ENCODE measurements around the gene FGF21.
"Not testable (repeated sequence)": the region's sequence is repeated elsewhere in the genome, so short reads cannot be mapped to it uniquely, and the experiment has no call there.

Gene FGF21

DNA sequence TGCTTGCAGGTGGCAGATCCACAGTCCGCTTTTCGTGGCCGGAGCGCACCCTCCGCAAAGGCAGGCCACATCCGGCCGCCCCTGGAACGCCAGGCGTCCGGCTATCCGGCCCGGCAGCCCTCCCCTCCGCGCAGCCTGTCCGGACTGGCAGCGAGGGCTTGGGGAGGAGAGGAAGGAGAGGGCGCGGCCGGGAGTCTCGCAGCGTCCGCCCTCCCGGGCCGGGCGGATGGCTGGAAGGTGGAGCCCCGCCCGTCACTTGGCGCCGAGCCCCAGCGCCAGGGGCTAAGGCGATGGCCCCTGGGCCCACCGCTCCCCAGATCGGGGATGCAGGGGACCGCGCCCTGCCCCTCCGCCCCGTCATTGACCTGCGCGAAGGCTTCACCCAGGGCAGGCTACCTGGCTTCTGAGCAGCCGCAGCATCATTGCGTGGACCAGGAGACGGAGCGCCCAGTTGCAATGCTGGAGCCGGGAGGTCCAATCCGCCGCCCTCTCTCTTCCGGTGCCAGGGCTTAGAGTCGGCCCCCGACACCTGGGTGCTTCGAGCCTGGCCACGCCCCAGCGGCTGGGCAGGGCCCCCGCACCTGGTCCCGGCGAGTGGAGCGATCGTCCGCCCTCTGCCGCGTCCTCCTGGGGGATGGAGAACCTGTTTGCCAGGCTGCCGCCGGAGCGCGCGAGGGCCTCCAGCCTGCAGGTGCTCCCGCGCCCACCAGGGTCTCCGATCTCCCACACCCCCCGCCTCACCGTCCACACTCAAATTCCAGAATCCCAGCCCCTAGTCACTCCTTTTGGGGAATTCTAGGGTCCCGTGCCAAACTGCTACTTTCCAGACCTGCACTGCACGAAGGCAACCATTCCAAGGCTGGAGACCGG, 2.6 kb upstream of the FGF21 start, which contains the start of gene FUT1:
Gene FUT1, minus strand, starts transcription at position 146 of the 870 bp plus-strand sequence. CDS start 1,360 bp downstream, outside the sequence.
- DNase-seq = no peak

DNA sequence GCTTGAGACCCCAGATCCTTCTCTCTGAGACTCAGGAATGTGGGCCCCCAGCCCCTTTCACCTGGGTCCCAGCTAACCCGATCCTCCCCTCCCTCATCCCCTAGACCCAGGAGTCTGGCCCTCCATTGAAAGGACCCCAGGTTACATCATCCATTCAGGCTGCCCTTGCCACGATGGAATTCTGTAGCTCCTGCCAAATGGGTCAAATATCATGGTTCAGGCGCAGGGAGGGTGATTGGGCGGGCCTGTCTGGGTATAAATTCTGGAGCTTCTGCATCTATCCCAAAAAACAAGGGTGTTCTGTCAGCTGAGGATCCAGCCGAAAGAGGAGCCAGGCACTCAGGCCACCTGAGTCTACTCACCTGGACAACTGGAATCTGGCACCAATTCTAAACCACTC, 463 bp downstream of the FGF21 start:
- no peak for DNase-seq

DNA sequence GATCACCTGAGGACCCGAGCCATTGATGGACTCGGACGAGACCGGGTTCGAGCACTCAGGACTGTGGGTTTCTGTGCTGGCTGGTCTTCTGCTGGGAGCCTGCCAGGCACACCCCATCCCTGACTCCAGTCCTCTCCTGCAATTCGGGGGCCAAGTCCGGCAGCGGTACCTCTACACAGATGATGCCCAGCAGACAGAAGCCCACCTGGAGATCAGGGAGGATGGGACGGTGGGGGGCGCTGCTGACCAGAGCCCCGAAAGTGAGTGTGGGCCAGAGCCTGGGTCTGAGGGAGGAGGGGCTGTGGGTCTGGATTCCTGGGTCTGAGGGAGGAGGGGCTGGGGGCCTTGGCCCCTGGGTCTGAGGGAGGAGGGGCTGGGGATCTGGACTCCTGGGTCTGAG, 888 bp downstream of the FGF21 start:
- DNase-seq = no peak

DNA sequence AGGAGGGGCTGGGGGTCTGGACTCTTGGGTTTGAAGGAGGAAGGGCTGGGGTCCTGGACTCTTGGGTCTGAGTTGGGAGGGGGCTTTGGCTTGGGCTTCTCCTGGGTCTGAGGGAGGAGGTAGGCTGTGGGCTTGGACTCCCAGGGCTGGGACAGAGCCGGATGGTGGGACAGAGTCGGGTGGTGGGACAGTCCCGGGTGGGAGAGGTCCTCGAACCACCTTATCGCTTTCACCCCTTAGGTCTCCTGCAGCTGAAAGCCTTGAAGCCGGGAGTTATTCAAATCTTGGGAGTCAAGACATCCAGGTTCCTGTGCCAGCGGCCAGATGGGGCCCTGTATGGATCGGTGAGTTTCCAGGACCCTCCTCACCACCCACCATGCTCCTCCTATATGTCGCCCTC, 1.4 kb downstream of the FGF21 start:
- no peak for DNase-seq

DNA sequence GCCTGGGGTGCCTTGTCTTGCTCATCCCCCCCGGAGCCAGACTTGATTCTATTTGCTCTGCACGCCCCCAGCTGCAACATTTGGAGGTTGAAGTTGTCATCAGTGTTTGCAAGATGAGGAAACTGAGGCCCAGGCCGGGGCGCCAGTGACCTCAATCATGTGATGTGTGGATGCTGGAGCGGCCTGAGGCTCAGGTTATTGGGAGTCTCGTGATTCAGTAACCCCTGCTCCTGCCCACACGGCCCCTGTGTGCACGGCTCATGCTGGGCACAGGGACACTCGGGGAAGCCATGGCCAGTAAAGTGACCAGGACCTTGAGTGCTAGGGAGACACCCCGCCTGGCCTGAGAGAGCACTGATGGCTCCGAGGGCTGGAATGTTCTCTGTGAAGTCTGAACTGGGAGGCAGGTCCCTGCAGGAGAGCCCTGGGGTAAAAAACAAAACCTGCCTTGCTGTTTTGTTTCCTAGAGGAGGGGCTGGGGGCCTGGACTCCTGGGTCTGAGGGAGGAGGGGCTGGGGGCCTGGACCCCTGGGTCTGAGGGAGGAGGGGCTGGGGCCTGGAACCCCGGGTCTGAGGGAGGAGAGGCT, 1.9 kb downstream of the FGF21 start:
- no peak for DNase-seq

DNA sequence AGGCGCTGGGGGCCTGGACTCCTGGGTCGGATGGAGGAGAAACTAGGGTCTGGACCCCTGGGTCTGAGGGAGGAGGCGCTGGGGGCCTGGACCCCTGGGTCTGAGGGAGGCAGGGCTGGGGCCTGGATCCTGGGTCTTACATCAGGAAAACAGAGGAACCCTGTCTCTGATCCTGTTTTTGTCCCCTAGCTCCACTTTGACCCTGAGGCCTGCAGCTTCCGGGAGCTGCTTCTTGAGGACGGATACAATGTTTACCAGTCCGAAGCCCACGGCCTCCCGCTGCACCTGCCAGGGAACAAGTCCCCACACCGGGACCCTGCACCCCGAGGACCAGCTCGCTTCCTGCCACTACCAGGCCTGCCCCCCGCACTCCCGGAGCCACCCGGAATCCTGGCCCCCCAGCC, 2.4 kb downstream of the FGF21 start:
- no peak for DNase-seq

DNA sequence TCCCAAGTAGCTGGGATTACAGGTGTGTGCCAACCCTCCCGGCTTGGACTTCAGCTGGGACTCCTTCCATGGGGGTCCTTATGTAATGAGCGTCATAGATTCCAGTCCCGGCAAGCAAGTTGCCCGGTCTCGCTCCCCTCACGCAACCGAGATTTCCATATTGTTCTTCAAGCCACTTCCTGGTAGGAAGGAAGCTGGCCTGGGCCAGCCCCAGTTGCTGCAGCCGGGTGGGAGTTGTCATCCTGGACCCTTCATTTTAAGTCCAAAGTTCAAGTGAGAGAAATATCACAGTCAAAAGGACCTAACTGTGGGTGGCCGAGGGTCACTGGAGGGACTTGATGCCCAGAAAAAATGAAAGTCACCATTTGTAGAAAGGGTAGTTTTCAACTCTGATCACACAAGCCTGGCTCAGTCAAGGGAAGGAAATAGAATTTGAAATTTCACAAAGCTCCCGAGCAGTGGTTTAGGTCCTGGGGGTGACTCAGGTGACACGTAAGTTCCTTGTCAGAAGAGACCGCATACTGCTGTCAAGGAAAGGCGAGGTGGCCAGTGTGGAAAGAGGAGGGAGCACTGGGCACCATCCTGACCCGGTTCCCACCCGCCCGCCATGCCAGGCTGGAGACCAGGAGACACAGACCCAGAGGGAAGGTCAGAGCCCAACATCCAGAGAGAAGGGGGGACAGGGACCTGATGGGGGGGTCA, 5.3 kb downstream of the FGF21 start:
- DNase-seq = no peak

DNA sequence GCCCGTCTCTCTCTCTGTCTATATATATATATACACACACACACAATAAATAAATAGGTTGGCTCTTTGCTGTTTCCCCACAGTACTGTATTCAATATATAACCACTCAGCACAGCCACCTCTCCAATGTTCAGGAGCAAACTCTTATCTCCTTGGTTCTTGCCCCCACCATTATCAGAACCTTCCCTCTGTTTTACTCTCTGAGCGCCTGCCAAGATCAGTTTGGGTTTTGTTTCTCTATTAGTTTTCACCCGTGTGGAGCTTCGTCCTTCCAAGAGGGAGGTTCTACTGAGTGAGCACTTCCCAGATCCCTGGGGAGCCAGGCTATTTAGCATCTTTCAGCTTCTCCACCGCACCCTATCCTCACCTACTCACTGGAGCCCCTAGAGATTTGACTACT, 10.5 kb downstream of the FGF21 start:
- not testable (repeated sequence) for DNase-seq

DNA sequence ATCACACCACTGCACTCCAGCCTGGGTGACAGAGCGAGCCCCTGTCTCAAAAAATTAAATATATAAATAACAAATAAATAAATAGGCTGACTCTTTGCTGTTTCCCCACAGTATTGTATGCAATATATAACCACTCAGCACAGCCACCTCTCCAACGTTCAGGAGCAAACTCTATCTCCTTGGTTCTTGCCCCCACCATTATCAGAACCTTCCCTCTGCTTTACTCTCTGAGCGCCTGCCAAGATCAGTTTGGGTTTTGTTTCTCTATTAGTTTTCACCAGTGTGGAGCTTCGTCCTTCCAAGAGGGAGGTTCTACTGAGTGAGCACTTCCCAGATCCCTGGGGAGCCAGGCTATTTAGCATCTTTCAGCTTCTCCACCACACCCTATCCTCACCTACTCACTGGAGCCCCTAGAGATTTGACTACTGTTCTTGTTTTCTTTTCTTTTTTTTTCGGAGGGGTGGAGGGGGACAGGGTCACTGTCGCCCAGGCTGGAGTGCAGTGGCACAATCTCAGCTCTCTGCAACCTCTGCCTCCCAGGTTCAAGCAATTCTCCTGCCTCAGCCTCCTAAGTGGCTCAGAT, 12.9 kb downstream of the FGF21 start:
- DNase-seq = not testable (repeated sequence)

DNA sequence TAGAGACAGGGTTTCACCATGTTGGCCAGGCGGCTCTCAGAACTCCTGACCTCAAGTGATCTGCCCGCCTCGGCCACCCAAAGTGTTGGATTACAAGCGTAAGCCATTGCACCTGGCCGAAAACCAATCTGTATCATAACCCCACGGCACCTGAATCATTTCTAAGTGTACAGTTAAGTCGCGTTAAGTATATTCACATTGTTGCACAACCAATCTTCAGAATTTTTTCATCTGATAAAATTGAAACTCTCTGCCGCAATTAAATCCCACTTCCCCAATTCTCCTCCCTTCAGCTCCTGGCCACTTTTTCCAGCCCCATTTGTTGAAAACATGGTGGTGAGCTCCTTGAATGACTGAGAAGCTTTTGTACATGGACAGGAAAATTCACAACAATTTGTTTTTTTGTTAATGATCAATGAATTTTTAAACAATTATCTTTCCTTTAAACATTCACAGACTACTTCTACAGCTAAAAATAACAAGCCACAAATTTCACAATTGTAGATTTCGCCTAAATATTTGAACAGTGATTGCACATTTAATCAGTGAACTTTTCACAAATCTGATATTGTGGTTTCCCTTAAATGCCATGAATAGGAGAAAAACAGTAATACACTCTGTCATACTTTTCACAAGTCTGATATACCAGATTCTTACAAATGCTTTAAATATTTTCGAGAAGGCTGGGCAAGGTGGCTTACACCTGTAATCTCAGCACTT, 13.8 kb downstream of the FGF21 start:
- DNase-seq = no peak

DNA sequence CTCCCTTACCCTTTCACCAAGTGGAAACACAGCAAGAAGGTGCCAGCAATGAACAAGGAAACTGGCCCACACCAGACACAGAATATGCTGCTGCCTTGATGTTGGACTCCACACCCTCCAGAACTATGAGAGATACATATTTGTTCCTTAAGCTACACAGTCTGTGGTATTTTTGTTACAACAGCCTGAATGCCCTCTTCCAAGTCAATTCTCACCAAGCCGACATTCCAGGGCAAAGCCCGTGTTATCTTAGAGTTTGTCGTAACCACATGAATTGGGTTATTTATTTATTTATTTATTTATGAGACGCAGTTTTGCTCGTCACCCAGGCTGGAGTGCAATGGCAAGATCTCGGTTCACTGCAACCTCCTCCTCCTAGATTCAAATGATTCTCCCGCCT, 14.9 kb downstream of the FGF21 start:
- no peak for DNase-seq

DNA sequence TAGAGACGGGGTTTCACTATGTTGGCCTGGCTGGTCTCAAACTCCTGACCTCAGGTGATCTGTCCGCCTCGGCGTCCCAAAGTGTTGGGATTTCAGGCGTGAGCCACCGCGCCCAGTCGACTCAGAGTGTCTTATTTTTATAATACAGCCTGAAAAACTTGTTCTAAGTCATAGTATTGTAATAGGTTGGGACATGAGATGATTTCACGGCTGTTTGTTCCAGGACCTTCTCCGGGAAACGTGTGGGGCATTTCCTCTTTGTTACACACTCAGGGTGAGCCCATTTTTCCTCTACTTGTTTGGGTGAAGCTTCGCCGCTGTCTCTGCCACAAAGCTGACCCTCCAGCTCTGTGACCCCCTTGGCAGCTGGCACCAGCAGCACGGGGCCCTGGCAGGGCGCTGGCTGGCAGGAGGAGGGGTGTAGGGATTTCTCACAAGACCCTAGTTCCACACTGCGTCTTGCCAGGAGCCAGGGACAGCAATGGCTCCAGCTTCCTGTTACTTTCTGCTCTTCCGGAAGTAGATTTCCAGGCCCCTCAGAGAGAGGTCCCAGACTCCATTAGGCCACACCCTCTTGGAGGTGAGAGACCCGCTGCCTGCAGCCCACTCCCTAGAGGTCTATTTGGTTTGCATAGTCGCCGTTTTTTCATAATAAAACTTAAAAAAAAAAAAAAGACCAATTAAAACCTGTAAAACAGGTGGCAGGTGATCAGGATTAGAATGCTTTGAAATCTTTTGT, 15.6 kb downstream of the FGF21 start:
- DNase-seq = no peak

DNA sequence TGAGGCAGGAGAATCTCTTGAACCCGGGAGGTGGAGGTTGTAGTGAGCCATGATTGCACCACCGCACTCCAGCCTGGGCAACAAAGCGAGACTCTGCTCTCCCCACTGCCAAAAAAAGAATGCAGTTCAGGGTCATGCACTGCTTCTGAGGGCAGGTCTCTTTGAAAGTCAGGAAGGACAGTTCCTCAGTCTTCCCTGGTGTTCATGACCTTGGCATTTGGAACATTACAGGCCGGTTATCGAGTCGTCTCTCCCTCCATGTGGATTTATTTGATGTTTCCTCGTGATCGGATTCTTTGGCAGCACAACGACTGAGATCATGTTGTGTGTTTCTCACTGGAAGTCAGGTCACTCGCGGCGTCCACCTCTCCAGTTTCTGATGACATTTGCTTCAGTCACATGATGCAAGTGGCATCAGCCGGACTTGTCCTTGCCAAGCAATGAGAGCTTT, 17.2 kb downstream of the FGF21 start:
- DNase-seq = no peak

DNA sequence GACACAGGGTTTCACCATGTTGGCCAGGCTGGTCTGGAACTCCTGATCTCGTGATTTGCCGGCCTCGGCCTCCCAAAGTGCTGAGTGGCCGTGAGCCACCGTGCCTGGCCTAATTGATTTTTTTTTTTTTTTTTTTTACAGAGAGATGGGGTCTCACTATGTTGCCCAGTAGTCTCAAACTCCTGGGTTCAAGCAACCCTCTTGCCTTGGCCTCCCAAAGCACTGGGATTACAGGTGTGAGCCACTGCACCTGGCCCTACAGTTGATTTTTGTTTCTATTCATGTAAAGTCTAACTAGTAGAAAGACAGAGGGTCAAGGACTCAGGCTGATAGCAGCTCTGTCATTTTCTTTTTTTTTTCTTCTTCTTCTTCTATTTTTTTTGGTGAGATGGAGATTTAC, 21.8 kb downstream of the FGF21 start:
- no peak for DNase-seq

DNA sequence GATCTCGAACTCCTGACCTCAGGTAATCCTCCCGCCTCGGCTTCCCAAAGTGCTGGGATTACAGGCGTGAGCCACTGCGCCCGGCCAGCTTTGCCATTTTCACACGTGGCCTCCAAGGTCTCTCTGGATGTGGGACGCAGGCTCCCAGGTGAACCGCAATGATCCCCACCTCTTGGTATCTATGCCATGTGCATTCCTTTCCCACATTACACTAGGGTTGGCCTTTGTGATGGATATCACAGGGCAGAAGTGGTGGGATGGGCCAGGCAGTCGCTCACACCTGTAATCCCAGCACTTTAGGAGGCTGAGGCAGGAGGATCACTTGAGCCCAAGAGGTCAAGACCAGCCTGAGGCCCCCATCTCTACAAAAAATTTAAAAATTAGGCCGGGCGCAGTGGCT, 22.4 kb downstream of the FGF21 start:
- DNase-seq = no peak

DNA sequence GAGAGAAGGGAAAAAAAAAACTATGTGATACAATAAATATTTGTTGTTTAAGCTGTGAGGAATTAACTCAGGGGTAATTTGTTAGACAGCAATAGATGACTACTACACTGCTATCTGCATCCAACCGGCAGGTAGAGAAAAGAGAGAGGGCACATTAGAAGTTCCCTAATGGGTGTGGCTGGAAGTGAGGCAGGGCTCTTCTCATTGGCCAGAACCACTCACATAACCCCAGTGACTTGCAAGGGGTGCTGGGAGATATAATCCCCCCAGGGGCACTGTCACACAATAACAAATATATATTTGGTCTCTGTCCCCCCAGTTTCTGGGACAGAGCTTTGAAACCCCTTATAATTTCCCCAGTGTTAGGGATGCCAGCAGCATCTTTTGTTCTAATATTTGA, 24.3 kb downstream of the FGF21 start:
- DNase-seq = no peak

DNA sequence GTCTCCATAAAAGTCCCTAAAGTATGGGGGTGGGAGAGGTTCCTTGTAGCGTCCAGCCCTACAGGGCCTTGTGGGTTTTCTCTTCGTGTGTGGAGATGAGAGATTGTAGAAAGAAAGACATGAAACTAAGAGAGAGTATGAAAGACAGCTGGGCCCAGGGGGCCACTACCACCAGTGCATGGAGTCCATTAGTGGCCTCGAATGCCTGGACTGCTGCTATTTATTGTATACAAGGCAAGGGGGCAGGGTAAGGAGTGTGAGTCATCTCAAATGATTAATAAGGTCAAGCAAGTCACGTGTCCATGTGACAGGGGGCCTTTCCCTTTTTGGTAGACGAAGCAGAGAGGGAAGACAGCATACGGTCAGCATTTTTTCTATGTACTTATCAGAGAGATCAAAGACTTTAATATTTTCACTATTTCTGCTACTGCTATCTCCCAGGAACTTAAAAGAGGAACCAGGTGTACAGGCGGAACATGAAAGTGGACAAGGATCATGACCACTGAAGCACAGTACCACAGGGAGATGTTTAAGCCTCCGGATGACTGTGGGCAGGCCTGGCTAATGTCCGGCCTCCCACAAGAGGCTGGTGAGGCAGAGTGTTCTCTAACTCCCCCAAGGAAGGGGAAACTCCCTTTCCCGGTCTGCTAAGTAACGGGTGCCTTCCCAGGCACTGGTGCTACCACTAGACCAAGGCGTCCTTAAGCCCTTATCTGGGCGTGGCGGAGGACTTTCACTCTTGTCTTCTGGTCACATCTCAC, 25.5 kb downstream of the FGF21 start:
- no peak for DNase-seq

DNA sequence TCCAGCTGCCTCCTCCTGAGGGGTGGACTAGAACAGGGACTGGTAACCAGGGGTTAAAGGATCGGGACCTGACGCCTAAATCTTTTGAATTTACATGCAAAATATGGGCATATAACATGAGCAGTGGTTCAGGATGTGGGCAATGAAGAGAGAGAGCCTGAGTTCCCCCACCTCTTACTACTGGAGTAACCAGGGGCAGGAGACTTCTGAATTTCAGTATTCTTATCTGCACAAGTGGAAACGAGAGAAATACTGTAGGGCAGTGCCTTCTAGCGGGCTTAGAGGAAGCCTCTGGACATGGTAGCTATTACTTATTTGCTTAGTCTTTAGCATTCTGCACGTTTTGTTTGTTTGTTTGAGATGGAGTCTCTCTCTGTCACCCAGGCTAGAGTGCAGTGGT, 29.2 kb downstream of the FGF21 start:
- no peak for DNase-seq

DNA sequence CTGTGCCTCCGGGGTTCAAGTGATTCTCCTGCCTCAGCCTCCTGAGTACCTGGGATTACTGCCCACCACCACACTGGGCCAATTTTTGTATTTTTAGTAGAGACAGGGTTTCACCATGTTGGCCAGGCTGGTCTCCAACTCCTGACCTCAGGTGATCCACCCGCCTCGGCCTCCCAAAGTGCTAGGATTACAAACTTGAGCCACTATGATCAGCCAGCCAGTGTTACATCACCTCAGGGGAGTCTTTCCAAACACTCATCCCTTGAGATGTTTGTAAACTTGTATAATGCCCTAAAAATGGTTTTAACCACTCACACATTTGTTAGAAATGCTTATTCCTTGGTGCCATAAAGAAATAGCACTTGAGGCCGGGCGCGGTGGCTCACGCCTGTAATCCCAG, 31.1 kb downstream of the FGF21 start:
- DNase-seq = not testable (repeated sequence)

DNA sequence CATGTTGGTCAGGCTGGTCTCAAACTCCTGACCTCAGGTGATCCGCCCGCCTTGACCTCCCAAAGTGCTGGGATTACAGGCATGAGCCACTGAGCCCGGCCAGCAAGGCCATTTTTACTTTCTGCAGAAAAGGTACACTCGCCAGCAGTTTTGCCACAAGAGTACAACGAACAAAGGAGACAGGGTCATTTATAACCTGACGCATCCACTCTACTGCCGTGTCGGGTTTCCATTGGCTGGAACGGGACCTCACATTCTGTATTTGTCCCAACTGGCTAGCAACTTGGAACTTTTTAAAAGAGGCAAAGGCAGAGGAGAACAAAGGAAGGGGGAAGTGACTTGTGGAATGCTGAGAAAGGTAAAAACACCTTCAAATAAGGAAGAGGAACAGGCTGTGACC, 32.0 kb downstream of the FGF21 start:
- not testable (repeated sequence) for DNase-seq

DNA sequence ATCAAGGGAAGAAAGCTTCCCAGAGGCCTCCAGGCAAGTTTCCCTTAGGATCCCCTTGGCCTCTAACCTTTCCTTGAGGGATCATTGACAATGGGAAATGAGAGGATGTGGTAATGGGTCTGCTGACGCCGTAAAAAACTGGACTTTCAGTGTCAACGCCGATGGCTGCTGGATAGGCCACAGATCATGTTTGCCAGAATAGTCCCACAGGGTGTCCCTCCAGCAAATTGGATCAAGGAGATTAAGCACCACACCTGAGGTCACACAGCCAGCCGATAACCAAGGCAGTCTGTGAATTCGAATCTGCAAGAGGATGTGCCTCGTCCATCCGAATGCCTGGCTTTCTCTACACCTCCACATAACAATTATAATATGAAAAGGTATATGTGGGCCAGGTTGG, 37.9 kb downstream of the FGF21 start:
- DNase-seq = no peak
